GM12892 (cell line): ENCODE measurements around the gene SHOX.
"Not testable (repeated sequence)": the region's sequence is repeated elsewhere in the genome, so short reads cannot be mapped to it uniquely, and the experiment has no call there.

Experiments
- DNase-seq: peaks from one replicate; pipeline ENCODE4 v3.0.0; 2011; ENCODE audit not compliant: insufficient read length
- FAIRE-seq: peaks from 2 replicates; lab custom pipeline; 2011; peaks lifted over from hg19 to GRCh38; lab: Jason Lieb, UNC
- POLR2A ChIP-seq: IDR thresholded peaks from 2 replicates; pipeline ENCODE4 v1.6.1; 2011; ENCODE audit warnings: low read depth, low read length, control low read depth
- POLR2AphosphoS5 ChIP-seq: IDR thresholded peaks from 2 replicates; pipeline ENCODE4 v1.6.1; 2011; ENCODE audit warnings: low read depth, low read length, control low read depth
- TAF1 ChIP-seq: IDR thresholded peaks from 2 replicates; pipeline ENCODE4 v1.6.1; 2011; ENCODE audit warnings: low read depth, mild to moderate bottlenecking, control low read depth, low read length, borderline replicate concordance

The SHOX gene

GRCh38 chrX:614136-614535 lies 16.5 kb upstream of the SHOX start:
- TF ChIP-seq POLR2AphosphoS5 (no peak), POLR2A (no peak), TAF1 (no peak)
- DNase-seq (no peak), FAIRE-seq (no peak)

GRCh38 chrX:617401-617800 lies 13.2 kb upstream of the SHOX start:
- no peak for TF ChIP-seq POLR2A
- DNase-seq (no peak), FAIRE-seq (no peak)

- no peak for TF ChIP-seq POLR2A
- no peak for TF ChIP-seq TAF1
- no peak for TF ChIP-seq POLR2AphosphoS5
- FAIRE-seq (no peak), DNase-seq (no peak)
These were observed 12.7 kb upstream of the SHOX start for GRCh38 chrX:617891-618290.

GRCh38 chrX:618304-618703 lies 12.3 kb upstream of the SHOX start:
- not testable (repeated sequence) for DNase-seq, FAIRE-seq

GRCh38 chrX:618761-619450 lies 11.7 kb upstream of the SHOX start:
- no peak for DNase-seq
- no peak for FAIRE-seq
- TF ChIP-seq TAF1 (no peak), POLR2AphosphoS5 (no peak)

GRCh38 chrX:619451-619811 lies 11.2 kb upstream of the SHOX start:
- DNase-seq = no peak
- no peak for TF ChIP-seq POLR2A
- no peak for TF ChIP-seq TAF1
- TF ChIP-seq POLR2AphosphoS5 = no peak
- no peak for FAIRE-seq

- TF ChIP-seq POLR2A (no peak), POLR2AphosphoS5 (no peak), TAF1 (no peak)
- FAIRE-seq = no peak
- DNase-seq = no peak
These were observed 10.6 kb upstream of the SHOX start for GRCh38 chrX:619812-620531.

GRCh38 chrX:621705-622503 lies 8.7 kb upstream of the SHOX start:
- FAIRE-seq (no peak), DNase-seq (no peak)
- TF ChIP-seq POLR2AphosphoS5 = no peak
- no peak for TF ChIP-seq TAF1
- TF ChIP-seq POLR2A = no peak

- FAIRE-seq, DNase-seq: not testable (repeated sequence)
These were observed 7.8 kb upstream of the SHOX start for GRCh38 chrX:622802-623201.

- DNase-seq = no peak
- no peak for TF ChIP-seq POLR2A
- TF ChIP-seq TAF1 = no peak
- TF ChIP-seq POLR2AphosphoS5 = no peak
- no peak for FAIRE-seq
These were observed 7.4 kb upstream of the SHOX start for GRCh38 chrX:623268-623598.

- no peak for DNase-seq
- FAIRE-seq = no peak
- TF ChIP-seq POLR2A (no peak), POLR2AphosphoS5 (no peak), TAF1 (no peak)
These were observed 6.8 kb upstream of the SHOX start for GRCh38 chrX:623599-624315.

GRCh38 chrX:625137-625691 lies 5.4 kb upstream of the SHOX start:
- no peak for DNase-seq
- FAIRE-seq = no peak

GRCh38 chrX:626047-626446 lies 4.5 kb upstream of the SHOX start:
- FAIRE-seq, DNase-seq: not testable (repeated sequence)

More at GRCh38 chrX:625137-625691, 5.4 kb upstream of the SHOX start:
- TF ChIP-seq TAF1 = no peak
- no peak for TF ChIP-seq POLR2A
- TF ChIP-seq POLR2AphosphoS5 = no peak
